ENCODE measurements around the gene INHBB.

INHBB gene

DNA sequence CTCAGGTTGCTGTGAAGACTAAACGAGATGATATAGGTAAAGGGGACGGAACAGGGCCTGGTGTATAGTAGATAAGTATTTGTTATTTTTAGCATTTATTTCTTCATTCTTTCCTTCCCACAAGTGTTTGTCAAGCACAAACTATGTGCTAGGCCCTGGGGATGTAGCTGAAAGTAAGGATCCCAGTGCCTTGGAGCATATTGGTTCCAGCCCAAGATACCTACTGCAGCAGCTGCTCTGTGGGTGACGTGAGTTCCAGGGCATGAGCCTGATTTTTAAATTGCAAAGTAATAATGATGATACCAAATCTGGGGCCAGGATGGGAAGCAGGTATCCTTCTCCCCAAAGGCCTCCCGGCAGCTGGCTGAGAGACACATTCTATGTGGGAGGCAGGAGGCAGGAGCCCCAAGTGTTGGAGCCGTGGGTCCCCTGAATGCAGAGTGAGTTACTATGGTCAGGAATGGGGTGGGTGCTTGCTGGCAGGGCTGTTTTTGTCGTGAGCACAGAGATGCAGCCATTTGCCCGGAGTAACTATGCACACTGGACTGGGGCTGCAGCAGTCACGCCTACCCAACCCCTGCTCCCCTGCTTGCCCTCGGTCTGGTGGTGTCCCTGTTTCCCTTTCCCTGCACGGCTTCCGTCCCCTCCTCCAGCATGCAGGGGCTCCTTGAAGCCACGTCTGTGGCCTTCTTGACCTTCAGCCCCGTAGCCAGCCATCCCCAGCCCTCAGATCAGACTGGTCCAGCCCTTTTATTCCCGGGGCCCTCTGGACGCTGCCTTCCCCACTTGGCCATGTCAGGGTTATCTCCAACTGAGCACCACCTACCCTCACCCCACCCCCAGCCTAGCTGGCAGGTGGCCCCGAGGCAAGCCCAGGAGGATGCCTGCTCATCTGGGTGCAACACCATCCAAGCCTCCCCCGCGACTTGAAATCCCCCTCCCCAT is 52.4 kb downstream of the INHBB start:
- peak; percentile 46 for DNase-seq (ENCODE audit: low spot score)

DNA sequence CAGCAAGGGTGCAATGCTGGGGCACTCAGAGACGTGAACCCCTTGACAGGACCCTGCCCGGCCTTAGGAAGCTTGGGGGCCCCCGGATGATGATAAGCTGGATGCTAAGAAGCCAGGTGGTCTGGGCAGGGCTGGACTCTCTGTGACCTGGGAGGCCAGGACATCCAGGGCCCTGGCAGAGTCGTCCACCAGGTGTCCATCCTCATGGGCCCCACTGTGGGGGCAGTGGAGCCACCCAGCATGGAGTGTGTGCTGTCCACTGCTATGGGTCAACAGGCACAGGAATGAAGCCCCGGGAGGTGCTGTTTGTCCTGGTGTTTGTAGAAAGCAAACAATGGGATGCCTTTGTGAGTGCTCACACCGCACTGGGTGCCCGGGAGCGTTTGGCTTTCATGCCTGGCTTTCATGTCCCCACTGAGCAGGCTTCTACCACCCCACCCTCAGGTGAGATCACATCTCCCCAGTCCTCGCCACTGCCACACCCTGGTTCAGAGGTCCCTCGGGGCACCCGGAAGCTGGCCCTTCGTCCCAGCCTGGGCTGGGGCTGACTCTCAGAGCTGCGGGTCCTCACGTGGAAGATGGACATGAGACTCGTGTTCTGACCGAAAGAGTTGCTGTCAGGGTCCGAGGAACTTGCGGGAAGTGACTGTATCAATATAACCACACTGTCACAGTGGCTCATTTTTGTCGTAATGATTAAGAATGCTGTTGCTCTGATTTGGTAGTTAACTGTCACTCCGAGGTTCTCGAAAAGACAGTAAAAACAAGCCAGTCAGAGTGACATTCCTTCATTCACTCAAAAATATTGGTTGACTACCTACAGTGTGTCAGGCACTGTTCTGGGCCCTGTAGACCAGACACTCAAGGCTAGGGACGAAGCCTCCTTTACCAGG is 53.3 kb downstream of the INHBB start:
- peak; percentile 34 for DNase-seq (ENCODE audit: low spot score)

- DNase-seq (ENCODE audit: low spot score), result peak; percentile 32
These were observed 53.9 kb downstream of the INHBB start for GRCh38 chr2:120399889-120400240.

GRCh38 chr2:120400551-120400950 is 54.6 kb downstream of the INHBB start:
- DNase-seq (ENCODE audit: low spot score), result peak; percentile 37
